ENCODE data around the gene ST3GAL4.

The ST3GAL4 gene

DNA sequence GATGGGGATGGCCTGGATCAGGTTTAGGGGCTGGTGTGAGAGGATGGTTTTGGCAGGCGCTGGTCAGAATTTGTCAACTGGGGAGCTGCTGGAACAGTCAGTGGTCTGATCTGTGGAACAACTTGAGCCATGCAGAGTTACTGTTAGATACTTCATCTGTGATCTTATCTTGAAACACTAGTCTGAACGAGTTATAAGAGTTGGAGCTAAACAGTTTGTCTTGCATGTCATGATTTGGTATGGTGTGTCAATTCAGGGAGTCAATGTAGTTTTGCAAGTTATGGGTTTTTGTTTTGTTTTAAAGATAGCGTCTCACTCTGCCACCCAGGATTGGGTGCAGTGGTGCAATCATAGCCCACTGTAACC is 54.1 kb downstream of the ST3GAL4 start:
- no peak for DNase-seq

DNA sequence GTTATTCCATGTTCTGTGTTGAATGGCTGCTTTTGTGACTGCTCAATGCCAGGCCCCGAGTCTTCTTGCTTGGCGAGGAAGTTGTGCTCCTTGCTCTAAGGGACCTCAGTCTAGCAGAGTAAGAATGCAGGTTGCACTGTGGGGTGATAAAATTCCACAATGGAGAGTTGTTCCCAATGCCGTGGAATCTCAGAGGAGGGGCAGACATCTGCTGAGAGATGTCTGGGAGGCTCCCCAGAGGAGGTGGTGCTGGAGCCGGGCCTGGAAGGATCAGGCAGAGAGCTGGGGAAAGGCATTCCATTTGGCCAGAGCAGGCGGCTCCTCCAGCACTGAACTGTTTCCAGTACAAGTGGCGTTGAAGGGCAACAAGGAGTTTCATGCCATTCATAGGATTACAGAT is 55.2 kb downstream of the ST3GAL4 start:
- no peak for DNase-seq

DNA sequence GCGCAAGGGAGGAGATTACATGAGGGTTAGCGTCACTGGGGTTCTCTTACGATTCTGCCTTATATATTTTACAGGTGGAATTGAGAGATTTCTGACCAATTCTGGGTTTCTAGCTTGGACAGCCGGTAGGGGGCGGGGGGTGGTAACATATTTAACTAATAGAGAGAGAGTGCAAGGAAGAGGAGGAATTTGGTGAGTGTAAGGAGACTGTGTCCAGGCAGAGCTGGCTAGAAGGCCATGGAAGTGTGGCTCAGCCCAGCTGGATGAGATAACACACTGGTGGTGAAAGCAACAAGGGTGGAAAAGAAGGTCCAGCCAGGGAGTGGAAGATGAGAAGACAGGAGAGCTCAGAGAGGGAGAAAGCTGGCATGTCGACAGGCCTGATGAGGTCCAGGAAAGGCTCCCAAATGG is 56.5 kb downstream of the ST3GAL4 start:
- peak; percentile 67 for DNase-seq

DNA sequence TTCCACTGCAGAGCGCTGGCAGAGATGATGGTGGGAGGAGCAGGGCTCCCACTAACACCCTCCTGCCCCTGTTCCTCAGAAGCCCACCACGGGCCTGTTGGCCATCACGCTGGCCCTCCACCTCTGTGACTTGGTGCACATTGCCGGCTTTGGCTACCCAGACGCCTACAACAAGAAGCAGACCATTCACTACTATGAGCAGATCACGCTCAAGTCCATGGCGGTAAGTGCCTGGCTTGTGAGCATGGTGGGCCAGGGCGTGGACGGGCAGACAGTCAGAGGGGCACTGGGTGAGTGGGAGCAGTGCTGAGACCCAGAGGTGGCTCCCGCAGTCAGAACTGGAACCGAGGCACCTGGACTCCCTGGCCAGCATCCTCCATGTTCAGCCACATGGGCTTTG is 57.9 kb downstream of the ST3GAL4 start:
- DNase-seq: no peak

DNA sequence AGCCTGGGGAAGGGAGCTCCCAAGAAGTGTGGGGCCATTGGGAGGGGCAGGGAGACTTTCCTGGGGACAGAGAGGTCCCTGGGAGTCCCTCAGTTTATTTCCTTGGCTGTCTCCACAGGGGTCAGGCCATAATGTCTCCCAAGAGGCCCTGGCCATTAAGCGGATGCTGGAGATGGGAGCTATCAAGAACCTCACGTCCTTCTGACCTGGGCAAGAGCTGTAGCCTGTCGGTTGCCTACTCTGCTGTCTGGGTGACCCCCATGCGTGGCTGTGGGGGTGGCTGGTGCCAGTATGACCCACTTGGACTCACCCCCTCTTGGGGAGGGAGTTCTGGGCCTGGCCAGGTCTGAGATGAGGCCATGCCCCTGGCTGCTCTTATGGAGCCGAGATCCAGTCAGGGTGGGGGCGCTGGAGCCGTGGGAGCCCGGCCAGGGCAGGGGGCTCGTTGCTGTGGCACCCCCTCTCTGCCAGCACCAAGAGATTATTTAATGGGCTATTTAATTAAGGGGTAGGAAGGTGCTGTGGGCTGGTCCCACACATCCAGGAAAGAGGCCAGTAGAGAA is 58.4 kb downstream of the ST3GAL4 start:
- DNase-seq: no peak

DNA sequence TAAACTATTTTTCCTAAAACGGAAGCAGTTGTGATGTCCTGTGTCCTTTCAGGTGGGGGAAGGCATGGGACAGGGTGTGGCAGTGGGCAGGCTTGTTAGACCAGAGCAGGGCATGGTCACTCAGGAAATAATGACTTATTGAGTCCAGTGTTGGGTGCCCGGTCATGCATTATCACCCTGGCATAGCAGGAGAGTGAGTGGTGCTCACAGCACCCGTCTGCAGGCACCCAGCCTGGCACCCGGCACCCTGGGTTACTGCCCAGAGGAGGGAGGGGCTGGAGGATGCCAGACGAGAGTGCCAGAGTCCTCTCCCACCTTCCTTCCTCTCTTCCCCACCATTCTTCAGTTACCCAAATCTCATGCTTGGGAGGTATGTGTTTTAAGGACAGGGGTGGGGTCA is 59.1 kb downstream of the ST3GAL4 start:
- DNase-seq: no peak

DNA sequence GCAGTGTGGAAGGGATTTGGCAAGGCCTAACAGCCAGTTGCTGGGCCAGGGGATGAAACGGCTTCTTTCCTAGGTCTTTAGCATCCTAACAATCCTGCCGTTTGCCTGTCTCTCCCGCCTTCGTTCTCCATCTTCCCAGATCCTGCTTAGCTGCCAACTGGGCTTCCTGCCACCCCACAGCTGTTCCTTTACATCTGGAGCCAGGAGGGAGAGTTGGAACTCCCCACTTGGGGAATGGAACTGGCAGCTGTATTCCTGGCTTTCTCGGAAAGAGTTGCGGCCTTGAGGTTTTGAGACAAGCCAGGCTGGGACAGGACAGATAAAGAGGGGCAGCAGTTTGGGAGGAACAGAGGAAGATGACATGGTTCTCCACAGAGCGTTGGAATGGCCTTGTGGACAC is 59.6 kb downstream of the ST3GAL4 start:
- DNase-seq: no peak

DNA sequence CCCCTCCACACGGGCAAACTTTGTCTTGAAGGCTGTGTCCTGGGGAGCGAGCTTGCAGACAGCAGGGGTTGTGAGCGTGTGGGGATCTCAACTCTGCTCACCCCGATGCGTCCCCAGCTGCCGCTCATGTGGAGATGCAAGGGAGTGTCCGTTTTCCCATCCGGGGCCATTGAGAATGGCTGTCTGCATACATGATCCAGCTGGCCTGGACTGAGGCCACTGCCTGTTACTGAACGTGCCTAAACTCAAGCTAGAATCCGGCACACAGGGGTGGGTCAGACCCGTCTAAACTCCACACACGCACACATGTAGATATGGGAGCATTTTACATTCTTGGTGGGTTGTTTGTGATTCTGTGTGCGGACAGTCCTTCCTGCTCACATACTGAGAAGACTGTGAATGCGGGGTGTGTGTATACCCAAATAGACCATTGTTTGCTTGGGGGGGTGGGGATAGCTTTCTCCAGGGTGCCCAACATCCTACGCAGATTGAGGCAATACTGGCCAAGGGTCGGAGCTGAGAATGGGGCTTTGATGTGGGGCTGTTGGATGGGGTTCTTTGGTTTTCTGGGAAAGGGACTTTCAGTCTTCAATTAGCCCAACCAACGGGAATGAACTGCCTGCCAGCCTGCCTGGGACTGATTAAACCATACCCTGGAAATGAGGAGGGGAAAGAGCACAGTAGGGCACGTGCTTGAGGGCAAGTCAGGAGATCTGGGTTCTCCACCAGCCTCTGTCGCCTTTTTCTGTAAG is 60.4 kb downstream of the ST3GAL4 start:
- DNase-seq: no peak

DNA sequence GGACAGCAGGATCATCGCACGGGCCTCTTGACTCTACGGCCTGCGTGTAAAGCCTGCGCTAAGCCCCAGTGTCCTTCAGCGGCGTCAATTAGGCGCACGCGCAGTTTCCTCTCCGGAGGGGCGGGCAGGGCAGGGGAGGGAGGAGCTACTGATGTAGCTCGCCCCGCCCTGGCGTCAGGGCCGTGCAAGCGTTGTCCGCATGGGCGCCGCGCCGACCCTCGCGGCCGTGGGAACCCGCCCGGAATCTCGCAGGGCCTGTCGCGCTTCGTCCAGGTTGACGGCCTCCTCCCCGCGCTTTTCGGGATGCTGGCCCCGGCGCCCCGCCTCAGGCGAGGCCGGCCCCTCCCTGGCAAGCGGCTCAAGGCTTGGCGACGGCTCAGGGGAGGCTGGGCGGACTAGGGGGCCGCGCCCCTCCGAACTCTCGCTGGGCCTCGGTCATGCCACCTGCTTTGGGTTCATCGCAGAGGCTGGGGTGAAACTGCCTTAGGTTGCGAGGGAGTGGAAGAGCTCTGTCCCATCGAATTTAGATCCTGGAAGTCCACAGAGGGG is 61.1 kb downstream of the ST3GAL4 start:
- DNase-seq: no peak

DNA sequence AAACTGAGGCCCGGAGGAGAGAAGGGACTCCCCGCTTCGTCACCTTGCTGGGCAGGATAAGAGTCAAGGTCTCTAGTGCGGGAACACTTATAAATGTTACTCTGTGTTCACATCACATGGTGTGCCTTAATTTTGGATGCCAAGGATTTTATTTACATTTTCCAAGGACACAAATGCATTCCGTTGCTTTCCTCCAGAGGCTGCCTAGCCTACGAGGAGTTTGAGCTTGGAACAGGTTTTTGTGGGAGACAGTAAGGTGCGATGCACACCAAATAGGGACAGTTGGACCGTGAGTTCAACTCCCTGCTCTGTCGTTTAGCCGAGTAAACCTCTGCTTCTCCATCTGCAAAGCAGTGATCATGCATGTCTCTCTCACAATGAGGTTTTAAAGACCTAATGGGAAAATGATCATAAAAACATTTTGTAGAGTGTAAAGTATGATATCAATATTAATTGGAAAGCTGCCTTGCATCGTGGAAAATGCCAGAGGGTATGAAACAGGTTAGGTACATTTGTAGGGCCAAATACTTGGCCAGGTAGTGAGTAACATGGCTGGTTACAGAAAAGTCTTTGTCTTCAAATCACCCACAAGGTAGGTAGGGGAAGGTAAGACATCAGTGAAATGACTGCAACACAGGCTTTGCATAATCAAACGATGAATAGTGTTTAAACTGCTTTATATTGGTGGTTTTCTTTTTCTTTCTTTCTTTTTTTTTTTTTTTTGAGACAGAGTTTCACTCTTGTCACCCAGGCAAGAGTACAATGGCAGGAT is 61.8 kb downstream of the ST3GAL4 start:
- DNase-seq: no peak

DNA sequence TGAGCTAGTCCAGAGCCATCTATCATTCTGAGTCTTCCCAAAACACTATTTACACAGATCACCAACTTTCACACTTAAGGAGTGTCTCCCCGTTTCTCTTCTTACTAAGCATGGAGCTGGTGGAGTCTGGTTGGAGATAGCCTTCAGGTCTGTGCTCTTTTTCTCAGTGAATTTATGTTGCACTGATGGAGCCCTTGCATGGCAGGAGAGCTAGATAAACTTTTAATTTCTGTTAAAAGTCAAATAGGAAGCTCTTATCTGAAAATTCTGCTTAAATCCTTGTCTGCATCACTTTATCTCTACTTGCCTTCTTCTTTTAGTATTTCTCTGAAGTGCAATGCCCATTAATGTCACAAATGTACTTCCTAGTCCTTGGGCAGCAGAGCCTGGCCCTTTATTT is 63.4 kb downstream of the ST3GAL4 start:
- no peak for DNase-seq

DNA sequence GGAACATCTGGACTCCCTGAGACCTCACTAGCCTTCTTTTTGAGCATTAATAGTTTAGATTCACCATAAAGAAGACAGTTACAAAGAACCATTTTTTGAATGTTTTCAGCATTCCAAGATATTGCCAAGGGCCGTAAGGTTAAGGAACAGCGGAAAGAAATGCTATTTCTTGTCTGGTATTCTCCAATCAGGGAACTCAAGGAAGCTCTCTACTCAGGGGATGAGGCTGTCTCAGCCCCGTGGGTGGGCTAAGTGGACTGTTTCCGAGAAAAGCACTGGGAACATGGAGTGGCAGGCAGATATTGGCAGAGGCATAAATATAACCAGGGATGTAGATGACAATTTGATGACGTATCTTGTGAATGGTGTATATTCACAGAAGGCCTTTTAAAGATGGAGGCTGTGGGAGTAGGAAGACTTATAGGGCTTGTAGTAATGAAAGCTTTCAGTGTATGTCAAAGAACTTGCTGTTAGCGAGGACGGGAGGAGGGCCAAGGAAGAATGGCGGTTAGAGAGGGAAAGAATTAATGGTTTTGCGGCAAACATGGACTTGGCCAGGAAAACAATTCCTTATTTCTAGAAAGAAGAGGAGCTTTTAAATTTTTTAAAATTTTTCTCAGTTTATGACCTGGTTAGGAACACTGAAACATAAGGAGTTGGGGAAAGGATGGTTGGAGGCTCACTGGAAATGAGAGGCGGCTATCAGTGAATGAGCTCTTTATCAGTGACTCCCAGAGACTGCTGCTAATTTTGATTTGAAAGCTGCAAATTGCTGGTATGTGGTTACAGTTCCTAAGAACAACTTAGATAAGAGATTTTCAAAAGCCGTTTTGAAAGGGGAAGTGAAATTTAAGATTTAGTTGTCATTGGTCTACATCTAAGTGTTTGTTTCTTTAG is 64.6 kb downstream of the ST3GAL4 start:
- DNase-seq: no peak

DNA sequence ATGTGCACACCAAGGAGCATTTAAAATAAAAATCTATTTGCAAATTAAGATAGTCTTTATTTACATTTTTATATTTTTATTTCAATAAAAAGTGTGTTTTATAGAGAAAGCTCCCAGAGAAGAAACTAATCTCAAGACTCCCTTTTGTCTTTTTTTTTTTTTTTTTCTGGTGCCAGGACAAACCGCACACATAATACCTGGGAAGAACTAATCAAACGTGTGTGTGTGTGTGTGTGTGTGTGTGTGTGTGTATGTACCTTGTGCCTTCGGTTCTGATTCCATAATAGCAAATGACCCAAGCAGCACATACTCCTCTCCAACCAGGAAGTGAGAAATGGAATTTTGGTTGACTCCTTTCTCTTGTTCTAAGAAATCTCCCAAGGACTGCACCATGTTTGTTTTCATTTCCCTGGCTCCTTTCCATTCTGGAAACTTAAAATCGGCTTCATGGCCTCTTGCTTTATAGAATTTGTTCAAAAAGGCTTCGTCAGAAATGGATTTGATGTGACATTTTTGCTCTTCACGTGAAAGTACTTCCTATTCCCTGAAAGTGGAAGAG is 65.3 kb downstream of the ST3GAL4 start:
- DNase-seq: no peak

DNA sequence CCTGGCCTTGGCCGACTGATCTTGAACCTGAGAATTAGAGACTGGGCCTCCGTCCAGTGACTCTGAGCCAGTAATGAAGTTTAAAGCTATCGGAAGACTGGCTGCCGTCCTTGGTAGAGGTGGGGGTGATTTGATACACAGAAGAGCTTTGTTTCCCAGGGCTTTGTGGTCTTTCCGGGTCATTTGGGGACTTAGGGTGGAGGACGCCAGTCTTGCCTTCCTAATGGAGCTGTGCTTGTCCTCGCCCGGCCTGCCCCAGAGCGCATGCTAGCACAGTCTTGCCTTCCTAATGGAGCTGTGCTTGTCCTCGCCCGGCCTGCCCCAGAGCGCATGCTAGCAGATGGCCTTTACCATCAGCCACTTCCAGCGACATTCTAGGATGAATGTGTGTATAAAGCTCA is 65.8 kb downstream of the ST3GAL4 start:
- DNase-seq: no peak

DNA sequence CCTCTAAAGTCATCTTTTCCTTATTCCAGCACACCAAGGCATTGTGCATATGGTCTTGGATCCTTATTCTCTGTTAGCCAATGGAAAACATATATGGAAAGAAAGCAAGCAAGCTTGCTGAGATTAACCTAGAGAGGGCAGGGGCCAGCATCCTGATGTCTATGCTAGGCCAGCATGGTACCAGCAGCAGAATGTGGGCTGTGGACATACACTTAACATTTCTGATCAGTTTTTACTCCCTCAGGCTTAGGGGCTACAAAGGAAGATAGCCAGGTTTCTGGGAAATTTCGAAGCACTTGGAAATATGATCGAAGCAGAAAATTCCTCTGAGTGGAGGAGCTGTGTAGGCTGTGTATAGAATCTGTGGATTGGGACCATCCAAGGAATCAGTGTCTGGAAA is 67.0 kb downstream of the ST3GAL4 start:
- no peak for DNase-seq

DNA sequence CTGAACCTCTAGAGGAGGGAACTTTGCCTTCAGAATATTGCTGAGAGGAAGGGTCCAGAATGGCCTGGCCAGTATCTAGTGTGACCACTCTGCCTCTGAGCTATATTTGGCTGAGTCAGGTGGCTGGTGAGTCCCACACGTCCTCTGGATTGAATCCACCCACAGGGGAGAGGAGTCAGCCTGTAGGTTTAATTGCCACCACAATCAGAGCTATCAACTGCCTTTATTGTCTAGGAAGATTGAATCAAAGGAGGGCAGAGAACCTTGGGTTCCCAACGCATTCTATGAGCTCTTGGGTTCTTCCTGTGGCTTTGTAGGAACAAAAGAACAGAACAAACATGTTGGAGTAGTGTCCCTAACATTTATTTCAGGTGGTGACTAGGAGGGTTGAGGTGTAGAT is 67.7 kb downstream of the ST3GAL4 start:
- no peak for DNase-seq

DNA sequence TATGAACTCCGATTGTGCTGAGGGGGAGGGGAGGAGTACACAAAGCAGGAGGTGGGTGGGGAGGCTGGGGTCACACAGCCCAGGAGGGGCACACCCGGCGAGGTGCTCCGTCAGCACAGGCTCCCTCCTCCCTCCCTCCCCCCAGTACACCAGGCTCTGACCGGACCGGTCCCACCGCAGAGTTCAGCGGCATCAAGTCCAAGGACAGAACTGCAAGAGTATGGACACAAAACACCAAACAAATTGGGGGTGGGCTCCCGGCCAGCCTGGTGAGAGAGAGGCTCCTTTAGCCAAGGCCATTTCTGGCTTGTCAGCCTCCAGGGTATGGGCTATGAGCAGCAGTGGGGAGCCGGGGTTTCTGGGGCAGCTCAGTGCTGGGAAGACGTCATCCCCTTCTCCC is 68.3 kb downstream of the ST3GAL4 start:
- DNase-seq: no peak

DNA sequence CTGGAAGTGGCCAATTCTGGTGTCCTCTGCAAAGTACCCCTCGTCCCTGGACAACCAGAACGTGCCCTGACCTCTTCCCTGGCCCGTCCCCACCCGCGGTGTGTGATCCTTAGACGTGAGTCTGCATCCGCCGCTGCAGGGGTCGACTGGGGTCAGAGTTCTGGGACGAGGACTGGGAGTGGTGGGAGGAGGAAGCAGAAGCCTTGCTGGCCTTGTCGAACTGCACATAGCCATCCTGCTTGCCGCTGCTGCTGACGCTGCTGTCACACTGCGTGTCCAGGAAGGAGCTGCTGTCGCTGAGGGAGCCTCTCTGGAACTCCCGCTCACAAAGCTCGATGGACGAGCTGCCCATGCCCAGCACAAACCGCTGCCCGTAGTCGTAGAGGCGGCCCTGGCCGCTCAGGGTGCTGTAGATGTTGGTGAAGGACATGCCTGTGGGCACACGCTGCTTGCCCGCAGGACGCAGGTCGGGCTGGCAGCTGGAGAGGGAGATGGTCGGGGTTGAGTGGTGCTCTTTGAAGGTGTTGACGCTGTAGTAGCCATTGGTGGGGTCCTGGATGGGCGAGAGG is 69.1 kb downstream of the ST3GAL4 start:
- DNase-seq: no peak

DNA sequence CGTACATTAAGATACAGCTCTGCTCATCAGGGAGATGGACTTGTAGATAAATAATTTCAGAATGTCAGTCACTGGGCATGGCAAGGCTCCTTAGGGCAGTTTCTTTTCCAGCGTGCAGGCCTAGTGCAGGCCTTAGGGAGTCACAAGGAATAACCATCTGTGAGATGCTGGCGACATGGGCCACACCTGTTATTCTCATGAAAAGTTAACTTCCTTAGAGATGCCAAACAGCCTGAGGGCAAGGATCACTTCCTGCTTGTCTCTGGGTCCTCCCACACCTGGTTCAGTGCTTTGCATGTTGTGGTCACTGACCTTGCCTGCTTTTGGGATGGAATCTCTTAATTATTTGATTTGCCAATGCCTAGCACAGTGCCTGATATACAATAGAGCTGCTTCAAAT is 70.6 kb downstream of the ST3GAL4 start:
- no peak for DNase-seq

DNA sequence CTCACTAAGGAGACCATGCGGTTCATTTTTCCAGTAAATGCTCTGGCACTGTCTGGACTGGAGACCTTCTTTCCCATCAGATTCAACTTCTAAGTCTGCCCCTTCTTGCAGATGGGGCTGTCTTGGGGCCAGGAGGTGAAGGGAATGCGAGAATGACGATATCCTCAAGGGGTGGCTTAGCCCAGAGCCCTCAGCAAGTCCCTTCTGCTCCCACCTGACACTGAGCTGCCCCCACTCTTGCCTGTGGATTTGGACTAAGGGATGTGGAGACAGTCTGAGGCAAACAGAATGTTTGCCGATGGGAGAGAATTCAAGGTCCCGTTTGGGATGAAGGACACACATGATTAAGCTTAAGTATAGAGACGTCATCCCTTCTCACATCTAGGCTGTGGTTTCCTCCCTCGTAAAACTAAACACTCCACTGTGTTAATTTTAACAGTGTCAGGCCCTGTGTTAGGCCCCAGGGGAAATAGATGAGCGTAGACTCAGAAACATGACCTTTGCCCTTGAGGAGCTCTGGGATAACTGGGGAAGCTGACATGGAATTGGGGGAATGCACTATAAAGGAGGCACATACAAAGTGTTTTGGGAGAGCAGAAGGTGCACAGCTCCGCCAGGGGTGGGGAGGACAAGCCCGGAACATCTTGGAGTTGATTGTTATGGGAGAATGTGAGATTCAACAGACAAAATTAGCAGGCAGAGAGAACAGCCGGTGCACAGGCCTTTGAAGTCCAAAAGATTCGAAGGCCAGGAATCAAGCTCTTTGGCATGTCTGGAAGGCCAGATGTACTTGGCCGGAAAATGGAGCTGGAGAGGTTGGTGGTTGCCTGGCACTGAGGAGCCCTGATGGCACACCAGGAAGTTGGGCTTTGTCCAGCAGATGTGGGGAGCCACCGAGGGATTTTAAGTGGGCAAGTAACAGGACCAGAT is 71.6 kb downstream of the ST3GAL4 start:
- DNase-seq: no peak

Data from 8988T (cell line).